LNCaP clone FGC (cell line): ENCODE data around the gene TCERG1L.

ENCODE experiments used
- DNase-seq: peaks from one replicate; pipeline ENCODE4 v3.0.0-alpha.2; 2011; ENCODE audit warnings: low read depth
- H3K4me3 ChIP-seq: 2 replicates; pipeline ENCODE4 v1.5.1; 2011; ENCODE audit warnings: mild to moderate bottlenecking, low read depth, low read length, control low read depth
- TF ChIP-seq, protein P1 (sequence below): IDR thresholded peaks from 2 replicates; pipeline ENCODE4 v1.5.1; 2012; ENCODE audit warnings: mild to moderate bottlenecking; ENCODE audit not compliant: control insufficient read depth, insufficient read depth; ENCODE audit errors: extremely low read depth

Gene TCERG1L

DNA sequence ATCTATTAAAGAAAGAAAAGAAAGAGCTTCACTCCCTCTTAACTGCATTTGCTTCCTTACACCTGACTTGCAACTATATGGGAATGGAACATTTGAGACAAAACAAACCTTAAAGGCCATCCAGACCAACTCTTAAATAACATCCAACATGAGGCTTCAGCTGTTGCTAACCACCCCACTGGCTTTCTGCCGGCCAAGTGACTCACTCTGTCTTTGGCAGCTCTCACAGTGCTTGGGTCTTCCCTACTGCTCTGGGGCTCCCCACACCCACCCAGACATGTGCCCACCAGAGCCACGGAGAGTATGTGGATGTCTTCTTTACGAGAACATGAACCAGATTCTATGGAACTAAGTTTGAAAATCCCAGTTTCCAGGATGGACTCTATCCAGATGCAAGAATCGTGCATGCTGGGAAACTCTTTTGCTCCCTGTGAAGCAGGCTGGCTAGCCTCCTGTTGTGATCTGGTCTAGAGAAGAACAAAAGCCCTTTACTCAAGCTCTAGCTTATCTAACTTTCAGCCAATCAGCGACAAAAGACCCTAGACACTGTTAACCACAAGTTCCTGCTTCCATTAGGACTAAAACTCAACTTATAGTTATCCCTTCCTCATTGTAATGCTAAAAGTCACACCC, 245.7 kb downstream of the TCERG1L start:
- TF ChIP-seq, protein P1, sequence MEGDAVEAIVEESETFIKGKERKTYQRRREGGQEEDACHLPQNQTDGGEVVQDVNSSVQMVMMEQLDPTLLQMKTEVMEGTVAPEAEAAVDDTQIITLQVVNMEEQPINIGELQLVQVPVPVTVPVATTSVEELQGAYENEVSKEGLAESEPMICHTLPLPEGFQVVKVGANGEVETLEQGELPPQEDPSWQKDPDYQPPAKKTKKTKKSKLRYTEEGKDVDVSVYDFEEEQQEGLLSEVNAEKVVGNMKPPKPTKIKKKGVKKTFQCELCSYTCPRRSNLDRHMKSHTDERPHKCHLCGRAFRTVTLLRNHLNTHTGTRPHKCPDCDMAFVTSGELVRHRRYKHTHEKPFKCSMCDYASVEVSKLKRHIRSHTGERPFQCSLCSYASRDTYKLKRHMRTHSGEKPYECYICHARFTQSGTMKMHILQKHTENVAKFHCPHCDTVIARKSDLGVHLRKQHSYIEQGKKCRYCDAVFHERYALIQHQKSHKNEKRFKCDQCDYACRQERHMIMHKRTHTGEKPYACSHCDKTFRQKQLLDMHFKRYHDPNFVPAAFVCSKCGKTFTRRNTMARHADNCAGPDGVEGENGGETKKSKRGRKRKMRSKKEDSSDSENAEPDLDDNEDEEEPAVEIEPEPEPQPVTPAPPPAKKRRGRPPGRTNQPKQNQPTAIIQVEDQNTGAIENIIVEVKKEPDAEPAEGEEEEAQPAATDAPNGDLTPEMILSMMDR = no peak
- H3K4me3 ChIP-seq = no peak overlapping the region
- DNase-seq = no peak

DNA sequence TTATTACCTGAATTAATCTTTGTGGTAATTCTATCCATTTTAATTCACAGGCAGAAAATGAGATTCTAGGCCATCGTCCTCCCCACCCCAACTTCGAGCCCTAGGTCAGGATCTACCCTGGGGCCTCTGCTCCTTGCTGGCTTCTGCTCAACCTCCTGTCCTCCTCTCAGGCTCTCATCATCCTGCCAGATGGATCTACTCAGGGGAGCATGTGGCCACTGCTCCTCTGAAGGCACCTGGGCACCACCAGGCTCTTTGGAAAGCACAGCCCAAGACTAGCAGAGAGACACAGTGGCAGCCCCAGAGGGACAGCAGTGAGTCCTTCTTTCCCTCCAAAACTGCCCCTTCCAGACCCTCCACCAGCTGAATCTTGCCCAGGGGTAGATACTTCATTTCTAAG, 248.2 kb downstream of the TCERG1L start:
- H3K4me3 ChIP-seq = no peak overlapping the region
- TF ChIP-seq, protein P1 = no peak
- no peak for DNase-seq

DNA sequence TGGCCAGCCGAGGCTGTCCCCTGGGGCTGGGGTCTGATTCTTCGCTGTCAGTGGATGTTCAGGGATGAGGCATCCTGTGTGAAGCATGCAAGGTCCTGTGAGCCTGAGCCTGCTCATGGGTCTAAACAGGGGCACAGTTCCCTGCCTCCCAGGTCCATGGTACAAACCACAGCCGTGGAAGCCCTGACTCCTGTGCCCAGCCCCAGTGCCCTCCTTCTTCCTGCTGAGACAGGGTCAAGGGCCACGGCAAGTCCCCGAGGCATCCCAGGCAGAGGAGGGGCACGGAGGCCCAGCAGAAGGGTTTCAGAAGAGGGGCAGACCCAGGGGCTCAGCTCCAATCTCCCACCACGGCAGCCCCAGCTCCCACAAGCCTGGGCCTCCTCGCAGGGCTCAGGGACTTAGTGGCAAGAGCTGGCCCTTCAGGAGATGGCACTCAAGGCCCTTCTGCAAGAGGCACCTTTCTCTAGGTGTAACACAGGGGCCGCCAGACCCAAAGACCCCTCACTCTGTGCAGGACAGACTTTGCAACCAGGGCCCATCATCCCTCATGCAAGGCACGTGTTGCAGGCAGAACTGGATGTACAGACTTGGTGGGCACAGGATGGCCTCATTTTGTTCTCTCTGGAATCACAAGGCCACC, 248.8 kb downstream of the TCERG1L start:
- no peak overlapping the region for H3K4me3 ChIP-seq
- TF ChIP-seq, protein P1 = no peak
- no peak for DNase-seq

DNA sequence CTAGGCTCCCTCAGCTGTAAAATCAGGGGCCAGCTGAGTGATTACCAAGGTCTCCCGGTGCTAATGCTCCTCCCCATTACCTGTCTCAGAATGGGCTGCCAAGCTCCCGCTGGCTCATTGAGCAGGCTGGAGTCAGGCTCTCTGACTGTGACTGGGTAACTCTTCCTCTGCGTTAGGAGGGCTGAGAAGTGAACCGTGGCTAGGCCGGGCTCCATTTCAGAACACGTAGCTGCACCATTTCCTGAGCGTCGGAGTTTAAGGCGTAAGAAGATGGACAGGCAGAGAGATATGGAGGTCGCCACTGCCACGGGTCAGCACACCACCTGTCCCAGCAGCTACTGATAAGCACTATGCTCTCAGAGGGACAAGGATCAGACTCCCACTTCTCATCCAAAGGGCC, 250.3 kb downstream of the TCERG1L start:
- DNase-seq = no peak
- TF ChIP-seq, protein P1 = no peak
- H3K4me3 ChIP-seq = no peak overlapping the region

DNA sequence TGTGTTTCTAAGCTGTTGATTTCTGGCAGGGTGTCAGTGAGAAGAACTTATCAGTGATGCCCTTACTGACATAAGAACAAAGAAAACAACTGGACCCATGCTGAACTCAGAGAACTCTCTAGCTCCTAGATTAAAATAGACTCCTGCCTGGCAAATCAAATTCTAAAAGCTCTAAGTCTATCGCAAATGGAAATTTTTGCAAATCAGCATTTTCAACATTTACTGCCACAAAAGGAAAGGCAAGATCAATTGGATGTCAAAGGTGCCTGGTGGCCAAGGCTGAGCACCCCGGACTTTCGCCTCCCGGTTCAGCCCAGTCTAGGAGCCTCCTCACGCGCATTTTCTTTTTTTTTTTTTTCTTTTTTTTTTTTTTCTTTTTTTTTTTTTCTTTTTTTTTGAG, 251.6 kb downstream of the TCERG1L start:
- no peak for DNase-seq
- no peak overlapping the region for H3K4me3 ChIP-seq
- TF ChIP-seq, protein P1 = no peak

DNA sequence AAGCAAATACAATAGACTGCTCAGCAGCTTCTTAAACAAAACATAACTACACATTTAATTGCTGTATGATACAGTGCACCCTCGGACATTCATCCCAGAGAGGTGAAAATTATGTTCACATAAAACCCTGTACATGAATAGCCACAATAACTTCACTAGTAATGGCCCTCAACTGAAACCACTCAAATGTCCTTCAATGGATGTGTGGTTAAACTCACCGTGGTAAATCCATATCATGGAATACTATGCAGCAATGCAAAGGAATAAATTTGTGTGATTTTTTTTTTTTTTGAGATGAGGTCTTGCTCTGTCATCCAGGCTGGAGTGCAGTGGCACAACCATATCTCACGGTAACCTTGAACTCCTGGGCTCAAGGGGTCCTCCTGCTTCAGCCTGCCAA, 252.7 kb downstream of the TCERG1L start:
- TF ChIP-seq, protein P1 = no peak
- DNase-seq = no peak
- no peak overlapping the region for H3K4me3 ChIP-seq

DNA sequence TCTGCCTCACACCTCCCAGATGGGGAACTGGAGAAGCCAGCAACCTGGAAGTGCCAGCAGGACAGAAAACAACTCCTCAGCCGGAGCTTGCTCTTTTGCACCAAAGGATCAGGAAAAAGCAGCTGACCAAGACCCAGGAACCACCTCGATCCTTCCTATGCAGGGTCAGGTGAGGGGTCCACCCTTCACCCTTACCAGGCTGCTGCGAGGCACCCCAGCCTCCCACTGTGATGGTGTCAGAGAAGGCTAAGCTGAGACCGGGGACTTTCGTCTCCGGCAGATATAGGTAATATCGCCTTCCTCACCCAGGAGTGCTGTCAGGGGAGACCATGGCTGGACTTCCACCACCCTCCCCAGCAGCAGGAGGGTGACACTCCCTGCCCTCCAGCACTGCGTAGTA, 254.7 kb downstream of the TCERG1L start:
- DNase-seq = no peak
- TF ChIP-seq, protein P1 = no peak
- H3K4me3 ChIP-seq = no peak overlapping the region
